NB4 (cell line): Measurements from ENCODE around the gene LPP.

Source experiments
- DNase-seq: peaks from one replicate; pipeline ENCODE4 v3.0.0; 2010; ENCODE audit warnings: low read depth
- H3K4me3 ChIP-seq: one replicate; pipeline ENCODE4 v1.5.1; 2011; ENCODE audit warnings: mild to moderate bottlenecking, low read depth, low read length, moderate library complexity
- MYC ChIP-seq: IDR thresholded peaks from 2 replicates; pipeline ENCODE4 v1.6.1; 2011; ENCODE audit warnings: low read depth, low read length
- POLR2A ChIP-seq: IDR thresholded peaks from 2 replicates; pipeline ENCODE4 v1.6.1; 2011; ENCODE audit warnings: mild to moderate bottlenecking; ENCODE audit not compliant: insufficient read length; ENCODE audit errors: extremely low read depth
- TF ChIP-seq, protein P1 (sequence below): IDR thresholded peaks from 2 replicates; pipeline ENCODE4 v1.6.1; 2011; ENCODE audit warnings: low read depth, low read length
- TF ChIP-seq, protein P2 (sequence below): IDR thresholded peaks from one replicate; pipeline ENCODE4 v1.5.1; 2012; ENCODE audit warnings: low read depth, low read length

Gene LPP

DNA sequence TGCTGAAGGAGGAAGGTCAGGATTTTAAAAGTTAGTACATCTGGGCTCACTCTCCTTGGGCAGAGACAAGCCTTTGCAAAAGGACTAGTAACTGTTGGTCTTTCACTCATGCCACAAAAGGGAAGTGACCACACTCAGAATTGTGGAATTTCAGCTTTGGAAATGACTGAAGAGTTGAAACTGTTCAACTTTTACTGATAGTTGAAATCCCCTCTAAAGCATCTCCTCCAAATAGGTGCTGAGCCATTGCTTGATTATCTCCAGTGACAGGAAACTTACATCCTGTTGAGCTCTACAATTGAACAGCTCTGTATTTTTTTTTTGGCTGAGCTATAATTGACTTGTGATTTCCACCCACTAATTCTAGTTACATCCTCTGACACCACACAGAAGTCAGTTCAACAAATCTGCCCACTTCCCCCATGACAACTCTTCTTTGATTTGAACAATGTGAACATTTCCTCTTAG is 763.0 kb downstream of the LPP start:
- DNase-seq = no peak
- TF ChIP-seq POLR2A (no peak), MYC (no peak)
- TF ChIP-seq, protein P1, sequence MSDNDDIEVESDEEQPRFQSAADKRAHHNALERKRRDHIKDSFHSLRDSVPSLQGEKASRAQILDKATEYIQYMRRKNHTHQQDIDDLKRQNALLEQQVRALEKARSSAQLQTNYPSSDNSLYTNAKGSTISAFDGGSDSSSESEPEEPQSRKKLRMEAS = no peak
- TF ChIP-seq, protein P2, sequence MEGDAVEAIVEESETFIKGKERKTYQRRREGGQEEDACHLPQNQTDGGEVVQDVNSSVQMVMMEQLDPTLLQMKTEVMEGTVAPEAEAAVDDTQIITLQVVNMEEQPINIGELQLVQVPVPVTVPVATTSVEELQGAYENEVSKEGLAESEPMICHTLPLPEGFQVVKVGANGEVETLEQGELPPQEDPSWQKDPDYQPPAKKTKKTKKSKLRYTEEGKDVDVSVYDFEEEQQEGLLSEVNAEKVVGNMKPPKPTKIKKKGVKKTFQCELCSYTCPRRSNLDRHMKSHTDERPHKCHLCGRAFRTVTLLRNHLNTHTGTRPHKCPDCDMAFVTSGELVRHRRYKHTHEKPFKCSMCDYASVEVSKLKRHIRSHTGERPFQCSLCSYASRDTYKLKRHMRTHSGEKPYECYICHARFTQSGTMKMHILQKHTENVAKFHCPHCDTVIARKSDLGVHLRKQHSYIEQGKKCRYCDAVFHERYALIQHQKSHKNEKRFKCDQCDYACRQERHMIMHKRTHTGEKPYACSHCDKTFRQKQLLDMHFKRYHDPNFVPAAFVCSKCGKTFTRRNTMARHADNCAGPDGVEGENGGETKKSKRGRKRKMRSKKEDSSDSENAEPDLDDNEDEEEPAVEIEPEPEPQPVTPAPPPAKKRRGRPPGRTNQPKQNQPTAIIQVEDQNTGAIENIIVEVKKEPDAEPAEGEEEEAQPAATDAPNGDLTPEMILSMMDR = no peak
- H3K4me3 ChIP-seq = no peak overlapping the region

DNA sequence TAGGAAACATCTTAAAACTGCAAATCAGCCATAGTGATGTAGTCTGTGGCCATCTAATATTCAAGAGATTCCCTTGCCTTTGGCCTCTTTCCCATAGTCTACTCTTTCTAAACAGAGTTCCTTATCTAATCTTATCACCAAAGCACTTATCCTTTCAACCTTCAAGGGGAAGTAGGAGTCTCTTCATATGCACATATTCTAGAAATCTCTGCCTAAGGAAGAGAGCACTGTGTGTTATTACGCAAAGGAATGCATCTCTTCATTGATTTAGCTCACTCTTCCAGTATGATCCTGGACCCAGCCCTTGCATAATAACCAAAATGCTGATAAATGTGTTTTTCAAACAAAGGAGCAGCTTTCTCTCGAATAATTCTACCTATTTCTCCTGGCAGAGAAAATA is 764.1 kb downstream of the LPP start:
- TF ChIP-seq, protein P1 = no peak
- TF ChIP-seq MYC (no peak), POLR2A (no peak)
- TF ChIP-seq, protein P2 = no peak
- no peak for DNase-seq
- H3K4me3 ChIP-seq = no peak overlapping the region

DNA sequence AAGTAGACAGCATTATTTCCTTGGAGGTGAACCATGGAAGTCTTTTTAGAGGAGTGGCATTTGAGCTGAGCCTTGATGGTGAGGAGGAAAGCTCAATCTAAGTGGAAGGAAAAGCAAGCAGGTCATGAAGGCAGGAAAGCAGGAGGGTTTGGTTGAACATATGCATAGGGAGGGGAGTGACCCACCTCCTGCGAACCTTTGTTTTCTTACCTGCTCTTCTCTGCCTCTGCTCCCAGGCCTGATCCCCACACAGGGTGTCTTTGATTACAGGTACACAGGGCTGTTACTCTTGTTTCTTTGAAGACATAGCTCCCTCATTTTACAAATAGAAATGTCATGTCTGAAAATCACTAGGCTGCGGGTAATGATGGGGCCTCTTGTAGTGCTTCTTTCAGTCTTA is 769.7 kb downstream of the LPP start:
- H3K4me3 ChIP-seq = no peak overlapping the region
- DNase-seq = no peak
- no peak for TF ChIP-seq MYC
- TF ChIP-seq, protein P1 = no peak
- TF ChIP-seq, protein P2 = no peak
- no peak for TF ChIP-seq POLR2A

DNA sequence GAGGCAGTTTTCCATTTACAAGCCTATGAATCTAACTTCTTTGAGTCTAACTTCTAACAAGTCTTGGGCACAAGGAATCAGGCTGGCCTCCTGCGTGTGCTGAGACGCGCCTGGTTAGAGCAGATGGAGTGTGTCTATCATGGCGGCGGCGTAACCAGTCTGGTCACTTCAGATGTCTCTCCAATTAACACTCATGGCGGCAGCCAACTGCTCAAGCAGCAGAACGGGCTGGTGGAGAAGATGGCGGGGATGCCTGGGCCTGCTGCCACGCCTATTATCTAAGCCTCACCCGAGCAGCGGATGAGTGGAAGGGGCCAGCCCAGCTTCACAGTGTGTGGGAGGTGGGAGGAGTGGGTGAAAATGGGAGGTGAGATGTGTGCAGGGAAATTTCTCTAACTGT is 771.4 kb downstream of the LPP start:
- no peak for DNase-seq
- no peak overlapping the region for H3K4me3 ChIP-seq
- TF ChIP-seq POLR2A (no peak), MYC (no peak)
- TF ChIP-seq, protein P1 = no peak
- TF ChIP-seq, protein P2 = no peak

DNA sequence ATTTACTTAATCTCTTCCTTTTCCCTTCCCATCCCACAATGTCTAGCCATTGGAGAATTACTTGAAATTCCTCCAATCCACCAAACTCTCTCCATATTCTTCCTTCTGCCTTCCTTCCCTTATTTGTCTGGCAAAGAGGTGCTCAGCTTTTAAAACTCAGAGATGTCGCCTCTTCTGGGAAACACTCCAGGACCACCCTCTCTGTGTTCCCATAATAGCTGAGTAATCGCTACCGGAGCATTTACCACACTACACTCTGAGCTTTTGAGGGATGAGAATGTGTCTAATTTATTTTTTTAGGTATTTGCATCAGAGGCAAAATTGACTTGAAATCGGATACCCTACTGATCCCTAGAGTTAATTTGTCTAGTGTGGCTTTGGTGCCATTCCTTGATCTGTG is 772.2 kb downstream of the LPP start:
- H3K4me3 ChIP-seq = no peak overlapping the region
- no peak for DNase-seq
- TF ChIP-seq MYC (no peak), POLR2A (no peak)
- TF ChIP-seq, protein P1 = no peak
- TF ChIP-seq, protein P2 = no peak
